Esophagus squamous epithelium (tissue), 4 donors: ENCODE measurements around the gene SPOCK1.

Experiments
- POLR2A ChIP-seq, 4 donors: fragments of 450-650 bp; IDR thresholded peaks; one replicate each; pipeline ENCODE4 v1.6.1; 2017; ENCODE audit warnings: antibody characterized with exemption in 4 of 4, mild to moderate bottlenecking in 4 of 4, moderate library complexity in 3 of 4
- TF ChIP-seq, protein P1 (sequence below), 6 experiments: fragments of 450-650 bp in 4 of 6; fragments of 200-600 bp in 2 of 6; sonication (generic) in 2 of 6; IDR thresholded peaks; one replicate each; pipeline ENCODE4 v1.5.1; 2016 to 2019; ENCODE audit warnings: antibody characterized with exemption in 6 of 6, mild to moderate bottlenecking in 4 of 6, moderate library complexity in 4 of 6

DNA sequence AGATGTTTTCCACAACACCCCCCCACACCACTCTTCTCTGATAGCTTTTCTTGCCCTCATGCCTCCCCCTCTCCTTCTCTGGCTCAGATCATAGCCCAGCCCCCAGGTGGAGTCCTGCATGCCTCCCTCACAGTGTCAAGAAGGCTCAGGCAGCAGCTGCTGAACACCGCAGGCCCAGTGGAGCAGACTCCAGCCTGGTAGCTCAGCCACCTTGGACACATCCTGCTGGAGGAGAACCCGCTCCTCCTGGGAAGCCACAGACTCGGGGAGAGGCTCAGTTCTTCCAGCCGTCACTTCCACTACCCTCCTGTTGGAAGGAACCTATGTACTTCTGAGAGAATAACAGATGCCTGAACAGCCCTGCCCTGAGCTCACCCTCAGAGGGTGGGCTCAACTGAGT is 143.4 kb downstream of the SPOCK1 start:
- TF ChIP-seq POLR2A (IDR thresholded peaks at IDR 0.05): no peak
- TF ChIP-seq, protein P1, sequence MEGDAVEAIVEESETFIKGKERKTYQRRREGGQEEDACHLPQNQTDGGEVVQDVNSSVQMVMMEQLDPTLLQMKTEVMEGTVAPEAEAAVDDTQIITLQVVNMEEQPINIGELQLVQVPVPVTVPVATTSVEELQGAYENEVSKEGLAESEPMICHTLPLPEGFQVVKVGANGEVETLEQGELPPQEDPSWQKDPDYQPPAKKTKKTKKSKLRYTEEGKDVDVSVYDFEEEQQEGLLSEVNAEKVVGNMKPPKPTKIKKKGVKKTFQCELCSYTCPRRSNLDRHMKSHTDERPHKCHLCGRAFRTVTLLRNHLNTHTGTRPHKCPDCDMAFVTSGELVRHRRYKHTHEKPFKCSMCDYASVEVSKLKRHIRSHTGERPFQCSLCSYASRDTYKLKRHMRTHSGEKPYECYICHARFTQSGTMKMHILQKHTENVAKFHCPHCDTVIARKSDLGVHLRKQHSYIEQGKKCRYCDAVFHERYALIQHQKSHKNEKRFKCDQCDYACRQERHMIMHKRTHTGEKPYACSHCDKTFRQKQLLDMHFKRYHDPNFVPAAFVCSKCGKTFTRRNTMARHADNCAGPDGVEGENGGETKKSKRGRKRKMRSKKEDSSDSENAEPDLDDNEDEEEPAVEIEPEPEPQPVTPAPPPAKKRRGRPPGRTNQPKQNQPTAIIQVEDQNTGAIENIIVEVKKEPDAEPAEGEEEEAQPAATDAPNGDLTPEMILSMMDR (IDR thresholded peaks at IDR 0.05): no peak
